Measurements from ENCODE around the gene GSG1L. TPM values are rescaled to one million over a fixed set of nuclear protein-coding genes. Genes with fewer than 3 reads are reported as not detected.

GSG1L gene
- total RNA-seq, 4 donors from 2014 or later = not detected

DNA sequence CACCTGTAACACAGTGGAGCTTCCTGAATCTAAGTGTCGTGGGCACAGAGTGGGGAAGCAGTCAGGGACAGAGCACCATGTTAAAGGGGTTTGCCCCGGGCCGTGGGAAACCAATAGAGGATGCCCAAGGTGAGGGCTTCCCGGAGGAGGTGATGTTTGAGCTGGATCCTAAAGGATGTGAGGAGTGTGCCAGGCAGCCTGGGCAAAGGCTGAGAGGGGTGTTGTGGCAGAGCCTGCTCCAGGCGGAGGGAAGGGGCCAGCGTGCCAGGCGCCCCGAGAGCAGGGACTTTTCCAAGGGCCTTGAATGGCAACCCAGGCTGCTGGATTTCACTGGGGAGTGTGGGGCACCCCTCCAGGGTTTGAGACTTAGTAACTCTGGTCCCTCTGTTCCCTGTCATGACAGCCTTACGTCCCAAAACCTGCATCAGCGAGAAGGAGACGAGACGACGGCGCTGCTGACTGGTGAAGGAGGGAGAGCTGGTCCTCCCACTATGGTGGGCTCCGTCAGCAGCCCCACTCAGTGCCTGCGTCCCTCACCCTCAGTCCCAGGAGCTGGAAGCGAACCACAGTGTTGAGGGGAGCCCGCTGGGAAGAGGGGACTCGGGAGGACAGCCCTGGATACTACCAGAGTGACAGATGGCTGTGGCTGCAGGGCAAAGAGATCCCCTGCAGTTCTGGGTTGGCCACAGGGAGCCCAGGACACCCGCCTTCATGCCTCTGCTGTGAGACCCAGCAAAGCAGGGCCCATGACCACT lies 285.2 kb downstream of the GSG1L start:
- TF ChIP-seq, protein P1, sequence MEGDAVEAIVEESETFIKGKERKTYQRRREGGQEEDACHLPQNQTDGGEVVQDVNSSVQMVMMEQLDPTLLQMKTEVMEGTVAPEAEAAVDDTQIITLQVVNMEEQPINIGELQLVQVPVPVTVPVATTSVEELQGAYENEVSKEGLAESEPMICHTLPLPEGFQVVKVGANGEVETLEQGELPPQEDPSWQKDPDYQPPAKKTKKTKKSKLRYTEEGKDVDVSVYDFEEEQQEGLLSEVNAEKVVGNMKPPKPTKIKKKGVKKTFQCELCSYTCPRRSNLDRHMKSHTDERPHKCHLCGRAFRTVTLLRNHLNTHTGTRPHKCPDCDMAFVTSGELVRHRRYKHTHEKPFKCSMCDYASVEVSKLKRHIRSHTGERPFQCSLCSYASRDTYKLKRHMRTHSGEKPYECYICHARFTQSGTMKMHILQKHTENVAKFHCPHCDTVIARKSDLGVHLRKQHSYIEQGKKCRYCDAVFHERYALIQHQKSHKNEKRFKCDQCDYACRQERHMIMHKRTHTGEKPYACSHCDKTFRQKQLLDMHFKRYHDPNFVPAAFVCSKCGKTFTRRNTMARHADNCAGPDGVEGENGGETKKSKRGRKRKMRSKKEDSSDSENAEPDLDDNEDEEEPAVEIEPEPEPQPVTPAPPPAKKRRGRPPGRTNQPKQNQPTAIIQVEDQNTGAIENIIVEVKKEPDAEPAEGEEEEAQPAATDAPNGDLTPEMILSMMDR (IDR thresholded peaks at IDR 0.05; ENCODE audit: low read depth) = no peak

DNA sequence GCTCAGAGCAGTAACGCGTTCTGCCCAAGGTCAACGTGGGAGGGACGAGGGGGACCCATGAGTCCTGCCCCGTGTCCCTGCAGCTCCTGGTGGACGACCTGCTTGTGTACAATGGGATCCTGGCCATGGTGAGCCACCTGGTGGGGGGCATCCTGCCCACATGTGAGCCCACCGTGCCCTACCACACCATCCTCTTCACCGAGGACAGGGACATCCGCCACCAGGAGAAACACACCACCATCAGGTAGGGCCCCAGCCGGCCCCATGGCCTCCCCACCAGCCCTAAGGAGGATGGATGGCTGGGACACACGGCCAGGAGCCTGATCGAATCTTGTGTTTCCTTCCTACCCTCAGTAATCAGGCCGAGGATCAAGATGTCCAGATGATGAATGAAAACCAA lies 286.0 kb downstream of the GSG1L start:
- TF ChIP-seq, protein P1 (IDR thresholded peaks at IDR 0.05; ENCODE audit: low read depth) = no peak

DNA sequence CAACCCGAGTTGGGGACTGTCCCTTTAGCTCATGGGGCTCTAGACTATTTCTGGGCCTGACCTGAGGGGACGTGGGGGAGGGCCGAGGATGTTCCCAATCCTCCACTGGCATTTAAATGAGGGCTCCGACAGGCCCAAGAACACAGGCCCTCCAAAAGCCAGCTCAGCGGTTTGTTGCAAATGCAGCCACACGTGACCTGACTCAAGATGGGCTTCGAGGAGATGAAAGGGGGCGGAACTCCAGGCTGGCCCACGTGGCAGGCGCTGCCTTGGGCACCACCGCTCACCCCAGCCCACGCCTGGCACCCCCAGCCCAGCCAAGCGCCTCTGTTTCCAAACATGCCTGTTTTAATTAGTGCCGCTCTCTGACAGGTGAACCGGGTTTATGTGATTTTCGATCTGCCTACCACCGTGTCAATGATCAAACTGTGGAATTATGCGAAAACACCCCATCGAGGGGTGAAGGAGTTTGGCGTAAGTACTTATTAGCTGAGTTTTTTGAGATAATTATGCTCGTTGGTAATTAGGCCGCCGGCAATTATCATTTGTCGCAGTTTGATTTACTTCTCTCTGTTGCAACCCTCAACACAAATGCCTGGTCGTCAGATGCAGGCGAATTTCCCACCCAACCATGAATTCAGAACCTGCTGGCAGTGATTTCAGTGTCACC lies 286.8 kb downstream of the GSG1L start:
- TF ChIP-seq, protein P1 (IDR thresholded peaks at IDR 0.05; ENCODE audit: low read depth) = no peak

DNA sequence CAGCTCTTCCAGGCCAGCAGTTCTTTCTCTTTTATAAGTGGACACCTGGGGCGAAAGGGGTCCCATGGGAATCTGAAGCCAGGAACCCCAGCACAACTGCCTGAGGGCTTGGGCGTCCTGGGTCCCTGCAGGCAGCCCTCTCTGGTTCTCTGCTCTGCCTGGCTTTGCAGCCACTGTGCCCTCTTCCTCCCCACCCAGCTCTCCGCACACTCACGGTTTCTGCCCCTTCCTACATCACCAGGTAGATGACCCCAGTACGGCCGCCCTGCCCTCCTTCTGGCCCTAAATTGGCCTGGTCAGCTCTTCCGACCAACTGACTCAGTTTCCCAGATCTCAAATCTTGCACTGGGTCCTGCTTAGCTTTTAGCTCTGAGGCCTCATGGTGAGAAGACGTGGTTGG lies 288.3 kb downstream of the GSG1L start:
- TF ChIP-seq, protein P1 (IDR thresholded peaks at IDR 0.05; ENCODE audit: low read depth) = no peak

DNA sequence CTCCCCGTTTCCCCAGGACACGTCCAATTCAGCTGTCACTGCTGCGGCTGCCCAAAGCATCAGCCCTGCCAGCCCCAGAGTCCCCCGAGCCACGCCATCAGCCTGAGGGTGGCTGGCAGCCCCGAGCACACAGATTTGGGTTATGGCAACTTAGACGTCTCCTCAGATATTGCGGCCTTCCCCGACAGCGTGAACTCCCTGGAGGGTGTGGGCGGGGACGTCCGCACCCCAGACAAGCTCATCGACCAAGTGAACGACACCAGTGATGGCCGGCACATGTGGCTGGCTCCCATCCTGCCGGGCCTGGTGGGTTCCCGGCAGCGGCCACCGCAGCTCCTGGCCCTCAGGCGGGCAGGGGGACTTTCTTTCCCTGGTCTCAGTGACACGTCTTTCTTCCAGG lies 288.7 kb downstream of the GSG1L start:
- TF ChIP-seq, protein P1 (IDR thresholded peaks at IDR 0.05; ENCODE audit: low read depth) = no peak

DNA sequence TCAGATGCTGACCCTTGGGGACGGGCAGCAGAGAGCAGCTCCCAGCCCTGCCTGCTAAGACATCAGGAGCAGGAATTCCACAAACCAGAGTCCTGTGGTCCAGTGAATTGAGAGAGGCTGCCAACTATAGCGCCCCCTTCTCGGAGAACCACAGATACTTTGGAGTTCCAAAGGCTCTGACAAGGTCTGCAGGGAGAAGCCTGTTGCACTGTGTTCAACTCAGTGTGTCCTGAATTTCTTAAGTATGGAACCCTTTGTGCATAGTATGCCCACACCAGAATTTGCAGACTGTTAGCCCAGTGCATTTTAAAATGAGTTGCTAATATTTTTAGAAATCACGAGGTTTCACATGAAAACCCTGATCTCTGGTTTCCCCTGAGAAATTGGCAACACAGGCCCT lies 290.2 kb downstream of the GSG1L start:
- TF ChIP-seq, protein P1 (IDR thresholded peaks at IDR 0.05; ENCODE audit: low read depth) = no peak

DNA sequence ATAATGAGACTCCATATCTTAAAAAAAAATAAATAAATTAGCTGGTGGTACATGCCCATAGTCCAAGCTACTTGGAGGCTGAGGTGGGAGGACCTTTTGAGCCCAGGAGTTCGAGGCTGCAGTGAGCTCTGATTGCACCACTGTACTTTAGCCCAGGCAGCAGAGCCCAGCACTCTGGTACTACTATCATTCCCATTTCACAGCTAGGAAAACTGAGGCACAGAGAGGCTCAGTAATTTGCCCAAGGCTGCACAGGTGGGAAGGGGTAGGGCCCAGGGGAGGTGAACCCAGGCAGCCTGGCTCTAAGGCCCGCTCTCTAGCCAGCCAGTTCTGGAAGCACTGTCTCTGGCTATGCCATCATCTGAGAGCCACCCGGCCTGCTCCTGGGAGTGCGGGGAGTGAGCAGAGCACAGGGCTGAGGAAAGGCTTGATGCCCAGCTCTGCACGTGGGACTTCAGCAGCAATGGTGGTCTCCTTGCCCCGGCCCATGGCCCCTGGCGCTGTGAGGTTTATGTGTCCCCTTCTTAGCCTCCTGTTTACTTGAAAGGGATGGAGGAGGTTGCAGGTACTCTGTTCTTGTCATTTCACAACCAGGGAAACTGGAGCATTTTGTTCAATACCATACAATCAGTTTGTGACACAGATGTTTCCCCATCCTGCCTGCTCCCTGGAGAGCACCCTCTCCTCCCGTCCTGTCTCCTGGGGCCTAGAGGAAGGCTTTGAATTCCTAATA lies 291.3 kb downstream of the GSG1L start:
- TF ChIP-seq, protein P1 (IDR thresholded peaks at IDR 0.05; ENCODE audit: low read depth) = no peak
